Activated gamma-delta T cell treated with anti-CD3 and anti-CD28 coated beads, Interleukin-2, amount 50 U/mL, for 16 hours (primary cell): ENCODE measurements around the gene NKX2-2.
"Not testable (repeated sequence)": the region's sequence is repeated elsewhere in the genome, so short reads cannot be mapped to it uniquely, and the experiment has no call there.

Source experiments
- DNase-seq: peaks from one replicate; pipeline ENCODE4 v3.0.0-alpha.2; 2020; ENCODE audit warnings: low read depth

Gene NKX2-2

DNA sequence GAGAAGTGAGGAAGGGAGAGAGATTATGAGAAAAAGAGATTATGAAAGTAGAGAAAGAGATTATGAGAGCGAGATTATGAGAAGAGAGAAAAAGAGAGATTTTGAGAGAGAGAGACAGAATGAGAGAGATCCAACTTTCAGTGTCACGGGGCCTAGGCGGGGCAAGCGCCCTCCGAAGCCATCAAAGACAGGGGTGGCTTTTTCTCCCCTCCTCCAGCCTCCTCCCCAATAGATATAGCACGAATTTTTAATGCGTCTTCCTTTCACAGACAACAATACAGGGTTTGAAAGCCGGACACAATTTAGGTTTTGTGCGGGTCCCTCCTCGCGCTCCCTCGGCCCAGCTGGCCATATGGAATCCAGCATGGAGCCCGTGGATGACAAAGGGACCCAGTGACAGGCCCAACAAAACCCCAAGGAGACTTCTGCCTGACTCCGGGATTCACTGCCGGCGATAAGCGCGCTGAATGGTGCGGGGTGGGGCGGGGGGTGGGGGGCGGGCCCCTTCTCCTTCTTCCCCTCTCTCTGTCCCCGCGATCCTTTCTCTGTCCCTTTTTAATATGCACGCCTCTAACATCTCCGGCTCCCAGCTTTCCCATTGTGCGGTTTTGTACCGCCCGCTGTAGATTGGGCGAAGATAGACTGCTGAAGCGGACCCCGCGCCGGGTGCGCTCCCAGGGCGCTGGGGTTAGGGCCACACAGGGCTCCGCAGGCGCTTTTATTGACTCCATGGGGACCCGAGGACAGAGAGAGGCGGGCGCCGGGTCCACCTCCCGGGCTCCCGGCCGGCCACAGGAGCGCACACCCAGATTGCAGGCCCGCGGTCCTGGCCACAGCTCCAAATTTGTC is 5.4 kb downstream of the NKX2-2 start:
- no peak for DNase-seq

DNA sequence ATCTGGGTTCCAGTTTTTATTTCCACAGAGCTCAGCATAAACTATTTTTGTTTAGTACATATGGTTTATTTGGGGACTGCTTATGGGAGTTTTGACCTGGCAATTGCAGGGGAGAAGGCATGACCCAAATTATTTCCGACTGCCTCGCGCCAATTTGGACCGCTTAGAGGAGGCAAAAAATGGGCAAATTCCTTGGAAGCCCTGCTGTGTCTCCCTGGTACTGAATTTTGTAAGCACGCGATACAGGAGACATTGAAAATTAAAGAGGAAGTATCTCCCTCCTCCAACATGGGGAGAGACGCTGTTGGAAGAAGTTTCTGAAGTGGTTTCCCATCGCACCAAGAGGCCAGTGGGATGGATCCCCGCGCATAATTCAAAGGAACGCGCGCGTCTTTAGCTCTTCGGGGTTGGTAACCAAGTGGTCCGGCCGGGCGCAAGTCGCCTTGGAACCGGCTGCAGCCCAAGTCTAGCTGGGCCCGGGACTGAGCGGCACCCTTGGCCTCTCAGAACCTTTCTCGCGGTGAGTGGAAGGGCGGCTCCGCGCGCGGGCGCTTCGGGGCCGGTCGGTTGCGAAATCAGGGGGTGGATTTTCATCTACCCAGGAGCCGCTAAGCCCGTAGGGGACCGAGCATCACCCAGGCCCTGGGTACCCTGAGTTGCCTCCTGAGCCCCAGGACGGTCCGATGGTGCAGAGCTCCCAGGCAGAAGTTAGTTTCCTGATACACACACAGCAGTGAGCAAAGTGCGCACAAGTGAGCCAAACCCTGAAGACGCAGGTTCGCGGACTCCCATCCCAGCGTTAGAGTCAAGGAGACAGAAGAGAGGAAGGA is 6.2 kb downstream of the NKX2-2 start:
- no peak for DNase-seq

DNA sequence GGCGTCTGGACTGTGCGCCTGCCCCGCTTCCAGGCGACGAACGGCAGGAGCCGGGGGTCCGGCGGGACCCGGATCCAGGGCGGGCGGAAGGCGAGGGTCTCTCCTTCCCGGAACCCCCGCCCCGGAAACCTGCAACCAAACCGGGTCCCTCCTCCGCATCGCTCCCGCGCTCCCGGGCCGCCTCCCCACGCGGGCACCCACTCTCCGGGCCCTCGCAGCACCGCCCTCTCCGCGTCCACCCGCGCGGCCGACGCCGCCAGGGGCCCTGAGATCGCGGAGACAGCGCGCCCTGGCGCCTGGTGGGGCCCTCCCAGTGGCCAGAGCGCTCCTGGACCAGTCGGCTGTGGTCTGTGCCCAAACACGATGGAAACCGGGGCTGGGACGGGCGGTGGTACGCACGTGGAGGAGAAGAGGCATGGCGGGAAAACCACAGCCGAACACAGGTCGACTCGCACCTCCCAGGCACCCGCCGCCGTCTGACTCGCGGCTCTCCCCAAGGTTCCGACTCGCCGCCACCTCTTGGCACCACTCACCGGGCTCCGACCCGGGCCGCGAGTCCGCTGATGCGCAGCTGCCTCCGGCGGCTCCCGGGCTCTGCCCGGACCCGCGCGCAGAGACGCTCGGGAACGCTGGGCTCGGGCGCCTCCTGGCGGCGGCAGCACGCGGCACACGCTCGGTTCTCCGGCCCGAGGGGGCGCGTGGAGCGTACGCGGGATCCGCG is 7.9 kb downstream of the NKX2-2 start:
- DNase-seq = peak; percentile 27

DNA sequence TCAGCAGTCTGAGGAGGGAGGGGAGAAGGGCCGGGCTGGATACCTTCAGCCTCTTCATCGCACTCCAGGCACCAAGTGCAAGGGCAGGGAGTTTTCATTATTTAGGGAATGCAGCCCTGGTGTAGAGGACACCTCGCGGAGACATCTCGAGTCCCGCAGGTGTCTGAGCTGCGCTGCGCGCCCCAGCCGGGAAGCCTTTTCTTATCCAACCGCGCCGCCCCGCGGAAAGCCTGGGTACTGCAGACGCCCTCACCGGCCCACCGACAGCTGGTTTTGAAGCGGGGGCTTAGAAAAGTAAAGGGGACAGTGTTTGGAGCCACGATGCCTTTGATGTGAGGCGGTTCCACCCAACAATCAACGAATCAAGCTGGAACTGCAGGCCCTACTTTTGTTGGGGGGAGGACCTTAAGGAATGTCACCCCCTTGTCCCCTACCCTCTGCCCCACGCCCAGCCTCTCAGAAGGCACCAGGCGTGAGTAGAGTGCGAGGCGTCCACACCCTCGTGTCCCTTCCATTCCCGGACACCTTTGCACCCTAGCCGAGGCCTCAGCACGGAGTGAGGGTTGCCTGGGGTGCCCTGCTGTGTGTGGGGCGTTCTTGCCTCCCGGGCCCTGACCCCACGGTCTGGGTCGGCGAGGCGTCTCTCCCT is 8.6 kb downstream of the NKX2-2 start:
- DNase-seq = peak; percentile 66

DNA sequence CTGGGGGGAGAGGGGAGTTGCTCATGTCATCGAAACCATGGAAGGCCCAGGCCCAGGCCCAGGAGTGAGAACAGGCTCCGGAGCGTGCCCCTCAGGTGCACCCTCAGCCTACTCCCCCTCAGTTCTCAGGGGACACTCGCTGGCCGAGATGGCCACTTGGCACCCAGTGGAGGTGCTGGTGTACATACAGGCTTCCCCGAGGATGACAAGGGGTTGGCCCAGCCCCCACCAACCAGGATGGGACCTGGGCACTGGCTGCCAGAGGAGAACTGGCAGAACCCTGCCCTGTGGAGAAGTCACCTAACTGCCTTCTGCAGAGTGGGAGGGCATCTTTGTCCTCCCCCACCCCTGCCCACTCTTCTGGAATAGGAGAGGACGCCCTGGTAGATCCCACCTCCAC is 9.5 kb downstream of the NKX2-2 start:
- DNase-seq = no peak

DNA sequence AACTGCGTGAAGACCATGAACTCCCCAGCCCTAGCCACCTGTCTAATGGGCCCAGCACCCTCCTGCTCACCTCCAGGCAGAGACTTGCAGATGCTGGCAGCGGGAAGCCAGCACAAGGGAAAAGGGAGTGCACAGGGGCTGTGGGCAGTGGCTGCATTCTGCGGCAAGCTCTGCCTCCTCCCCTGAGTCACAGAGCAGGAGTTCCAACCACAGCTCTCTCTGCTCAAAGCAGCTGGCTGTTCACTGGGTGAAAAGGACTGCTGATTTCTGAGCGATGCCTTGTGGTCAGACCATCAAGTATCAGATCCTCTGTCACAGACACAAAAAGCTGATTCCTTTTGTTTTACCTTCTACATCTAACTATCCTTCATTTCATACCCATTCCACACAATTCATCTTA is 10.5 kb downstream of the NKX2-2 start:
- DNase-seq = no peak

DNA sequence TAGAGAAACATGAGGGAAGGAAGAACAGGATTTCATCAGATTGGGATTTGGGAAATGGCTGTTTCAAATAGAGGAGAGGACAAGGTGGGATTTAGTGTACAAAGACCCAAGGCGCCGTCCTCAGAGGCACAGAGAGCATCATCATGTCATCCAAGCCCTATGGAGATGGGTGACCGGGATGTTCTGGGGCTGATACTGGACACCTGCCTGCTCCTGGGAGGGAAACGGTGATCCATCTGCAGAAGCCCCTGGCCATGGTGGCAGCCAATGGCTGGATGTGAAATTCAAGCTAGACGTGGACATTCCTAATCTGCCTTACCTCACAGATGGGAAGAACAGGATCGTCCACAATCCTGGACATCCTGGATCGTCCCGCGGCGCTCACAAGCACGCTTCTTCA is 12.7 kb downstream of the NKX2-2 start:
- no peak for DNase-seq

DNA sequence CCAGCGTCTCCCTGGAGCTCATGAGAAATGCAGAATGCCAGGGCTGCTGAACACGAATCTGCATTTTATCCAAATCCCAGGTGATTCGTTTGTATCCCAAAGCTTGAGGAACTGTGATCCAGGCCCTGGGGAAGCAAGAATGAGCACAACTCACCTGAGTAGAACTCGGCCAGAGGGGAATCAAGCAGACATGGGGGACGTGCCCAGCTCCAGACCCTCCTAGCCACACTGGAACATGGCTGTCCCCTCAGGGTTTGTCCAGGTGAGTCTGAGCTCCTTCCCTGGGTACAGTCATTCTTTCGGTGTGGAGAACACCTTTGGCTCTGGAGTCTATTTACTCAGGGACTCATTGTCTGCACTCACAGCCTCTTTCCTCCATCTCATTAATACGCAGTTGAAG is 13.3 kb downstream of the NKX2-2 start:
- no peak for DNase-seq

DNA sequence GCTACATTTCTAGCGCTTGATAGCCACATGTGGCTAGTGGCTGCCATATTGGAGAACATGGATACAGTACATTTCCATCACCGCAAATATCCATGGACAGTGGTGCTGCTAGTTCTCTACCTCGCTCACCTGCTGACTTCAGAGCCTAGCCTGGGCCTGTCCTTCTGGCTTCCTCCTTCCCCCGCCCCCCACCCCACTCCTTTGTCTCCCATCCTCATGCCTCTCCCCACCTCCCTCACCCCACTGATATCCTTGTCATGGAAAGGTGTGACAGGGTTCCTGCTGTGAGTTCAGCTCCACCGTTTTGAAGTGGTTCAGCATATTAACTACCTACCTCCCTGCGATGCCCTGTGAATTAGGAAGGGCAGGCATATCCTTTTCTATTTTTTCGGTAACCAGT is 14.2 kb downstream of the NKX2-2 start:
- no peak for DNase-seq

DNA sequence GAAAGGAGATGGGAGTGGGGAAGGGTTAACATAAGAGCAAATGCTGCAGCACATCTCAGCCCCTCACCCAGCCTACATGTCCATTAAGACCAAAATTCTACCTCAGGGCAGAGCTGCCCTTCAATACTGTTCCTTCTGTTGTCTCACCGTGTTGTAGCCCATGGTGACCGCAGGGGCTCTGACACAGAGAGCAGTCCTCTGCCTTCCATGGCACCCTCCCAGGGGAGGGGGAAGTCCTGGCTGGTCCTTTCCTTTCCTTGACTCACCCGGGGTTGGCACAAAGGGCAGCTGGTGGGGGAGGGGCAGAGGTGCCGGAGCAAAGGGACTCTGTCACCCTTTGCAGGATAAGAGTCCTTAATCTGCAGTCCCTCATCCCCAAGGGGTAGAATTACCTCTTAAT is 15.2 kb downstream of the NKX2-2 start:
- DNase-seq = no peak

DNA sequence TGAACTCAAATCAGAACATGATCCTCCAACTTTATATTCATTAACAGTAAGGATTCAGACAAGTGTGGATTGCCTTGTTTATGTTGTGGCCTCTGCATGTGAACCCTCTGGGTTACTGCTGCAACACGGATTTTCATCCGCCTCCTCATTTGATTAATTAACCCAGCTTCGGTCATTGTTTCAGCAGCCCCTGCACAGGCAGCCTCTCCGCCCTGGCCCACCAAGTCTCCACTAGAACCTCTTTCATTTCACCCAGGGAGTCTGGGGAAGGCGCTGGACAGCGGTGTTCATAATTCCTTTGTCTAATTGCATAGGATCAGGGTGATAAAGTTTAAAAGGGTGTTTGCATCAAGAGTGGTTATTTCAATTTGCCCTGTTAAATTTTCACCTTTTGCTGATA is 15.7 kb downstream of the NKX2-2 start:
- DNase-seq = no peak

DNA sequence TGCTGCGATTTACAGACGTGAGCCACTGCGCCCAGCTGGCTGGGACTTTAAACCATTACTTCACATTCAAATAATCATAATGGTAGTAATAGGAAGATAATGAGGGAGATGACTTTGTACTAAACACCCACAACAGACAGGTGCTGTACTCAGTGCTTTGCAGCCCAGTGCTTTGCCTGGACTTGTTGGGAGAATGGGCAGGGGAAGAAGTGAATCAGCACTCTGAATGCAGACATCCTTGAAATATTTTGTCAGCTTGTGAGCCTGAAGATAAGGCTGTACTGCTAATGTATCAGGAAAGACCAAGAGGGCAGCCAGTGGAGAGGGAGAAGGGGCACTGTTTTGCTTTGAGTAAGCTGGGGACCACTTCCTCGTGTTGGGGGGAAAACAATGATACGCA is 17.4 kb downstream of the NKX2-2 start:
- no peak for DNase-seq

DNA sequence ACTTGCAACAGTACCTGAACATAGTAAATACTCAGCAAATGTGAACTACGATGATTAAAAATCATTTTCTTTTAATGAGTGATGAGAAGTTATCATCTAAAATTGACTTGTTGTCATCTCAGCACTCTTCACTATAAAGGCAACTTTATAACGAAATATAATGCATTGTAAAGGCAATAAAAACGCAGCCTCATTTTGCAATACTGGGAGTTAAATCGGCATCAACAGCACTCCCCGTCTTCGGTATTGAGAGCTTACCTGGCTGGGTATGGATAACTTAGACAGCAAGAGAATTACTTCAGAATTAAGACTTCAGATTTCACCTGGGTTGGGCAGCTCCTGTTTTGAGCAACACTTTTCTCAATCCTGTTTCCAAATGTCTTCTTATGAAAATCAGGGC is 20.8 kb downstream of the NKX2-2 start:
- DNase-seq = no peak

DNA sequence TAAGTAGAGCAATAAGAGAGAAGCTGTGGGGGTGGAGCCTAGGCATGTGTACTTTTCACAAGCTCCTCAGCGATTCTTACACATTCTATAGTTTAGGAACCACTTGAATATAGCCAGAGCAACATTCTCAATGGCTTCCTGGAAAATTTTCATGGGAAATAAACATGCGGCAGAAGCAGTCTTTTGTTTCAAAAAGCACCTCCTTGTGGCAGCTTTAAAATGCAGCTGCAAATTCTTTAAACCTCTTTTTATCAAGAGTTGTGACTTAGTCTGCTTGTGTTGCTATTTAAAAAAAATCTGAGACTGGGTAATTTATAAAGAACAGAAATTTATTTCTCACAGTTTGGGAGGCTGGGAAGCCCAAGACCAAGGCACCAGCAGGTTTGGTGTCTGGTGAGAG is 23.8 kb downstream of the NKX2-2 start:
- DNase-seq = no peak

DNA sequence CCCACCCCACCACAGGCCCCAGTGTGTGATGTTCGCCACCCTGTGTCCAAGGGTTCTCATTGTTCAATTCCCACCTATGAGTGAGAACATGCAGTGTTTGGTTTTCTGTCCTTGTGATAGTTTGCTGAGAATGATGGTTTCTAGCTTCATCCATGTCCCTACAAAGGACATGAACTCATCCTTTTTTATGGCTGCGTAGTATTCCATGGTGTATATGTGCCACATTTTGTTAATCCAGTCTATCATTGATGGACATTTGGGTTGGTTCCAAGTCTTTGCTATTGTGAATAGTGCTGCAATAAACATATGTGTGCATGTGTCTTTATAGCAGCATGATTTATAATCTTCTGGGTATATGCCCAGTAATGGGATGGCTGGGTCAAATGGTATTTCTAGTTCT is 33.7 kb downstream of the NKX2-2 start:
- DNase-seq = not testable (repeated sequence)

DNA sequence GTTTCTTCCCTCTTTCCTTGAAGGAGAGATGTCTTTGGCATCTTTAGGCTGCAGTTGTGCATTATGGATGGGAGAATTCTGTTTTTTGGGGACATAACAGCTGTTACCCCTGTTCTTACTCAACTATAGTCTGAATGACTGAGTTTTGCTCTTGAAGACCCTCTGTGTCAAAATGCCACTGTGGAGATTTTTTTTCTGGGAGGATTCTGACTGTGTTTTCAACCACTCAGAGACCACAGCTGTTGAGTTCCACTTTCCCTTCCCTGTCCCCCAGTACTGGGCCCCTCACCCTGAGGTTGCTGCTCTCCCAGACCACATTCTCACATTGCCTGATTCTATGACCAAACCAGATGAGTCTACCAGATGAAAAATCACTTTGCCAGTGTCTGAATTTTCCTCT is 48.1 kb downstream of the NKX2-2 start:
- no peak for DNase-seq

DNA sequence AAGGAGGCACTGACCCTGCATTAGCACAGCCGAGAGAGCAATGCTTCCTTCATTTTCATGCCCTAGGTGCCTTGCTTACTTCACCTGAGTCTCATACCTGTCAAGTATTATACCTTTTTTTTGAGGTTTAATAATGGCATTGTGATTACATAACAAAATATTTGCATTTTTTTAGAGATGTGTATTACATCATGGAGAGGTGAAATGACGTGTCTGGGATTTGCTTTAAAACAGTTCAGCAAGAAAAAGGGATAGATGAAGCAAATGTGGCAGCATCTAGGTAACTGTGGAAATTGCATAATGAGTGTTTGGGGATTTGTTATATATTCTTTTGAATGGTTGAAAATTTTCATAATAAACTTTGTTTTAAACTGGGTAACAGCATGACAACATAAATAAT is 48.9 kb downstream of the NKX2-2 start:
- no peak for DNase-seq
